ENCODE measurements around the gene LPP. TPM values are rescaled to one million over a fixed set of nuclear protein-coding genes. Genes with fewer than 3 reads are reported as not detected.

The LPP gene
- total RNA-seq, 4 donors from 2014 or later, result 1,872 to 3,079 (median 2,300) TPM

DNA sequence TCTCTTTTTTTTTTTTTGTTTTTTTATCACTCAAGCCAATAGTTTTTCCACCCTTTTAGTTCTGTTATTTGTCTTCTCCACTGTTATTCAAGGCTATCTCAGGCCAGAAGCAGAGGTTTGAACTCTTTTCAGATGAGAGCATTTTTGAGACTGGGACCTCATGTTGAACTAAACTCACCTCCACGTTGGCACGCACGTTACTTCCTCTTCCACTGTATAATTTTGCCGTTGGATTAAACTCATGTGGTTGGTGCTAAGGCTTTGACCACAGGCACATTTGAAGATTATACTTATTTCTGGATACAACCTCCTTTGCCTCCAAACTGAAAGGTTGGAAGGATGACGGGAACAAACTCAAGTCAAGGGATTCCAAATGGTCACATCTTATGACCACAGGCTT is 516.5 kb downstream of the LPP start:
- H3K36me3 ChIP-seq, result no peaks in the 10 kb centered on the region
- intact Hi-C loops (cut with DNase I), result no loop called here
- no peak for DNase-seq (ENCODE audit: extremely low spot score)
- H3K27me3 ChIP-seq, result no peaks in the 10 kb centered on the region
- peaks cover 15 to 64% (median 55%) of the 10 kb centered on the region in 4 donors for H3K4me1 ChIP-seq
- WGBS, result 90% methylated on average over 5 of the region's 5 CpGs
- H3K27ac ChIP-seq (replicated peaks in 1 of 4), result no peak overlapping the region
- no peak overlapping the region for H3K4me3 ChIP-seq
- no peaks in the 10 kb centered on the region for H3K9me3 ChIP-seq
- TF ChIP-seq POLR2AphosphoS5 (IDR thresholded peaks at IDR 0.05) (peak in 1 of 2 donors; percentile 26), POLR2A (IDR thresholded peaks at IDR 0.05; ENCODE audit: low read depth) (no peak)

DNA sequence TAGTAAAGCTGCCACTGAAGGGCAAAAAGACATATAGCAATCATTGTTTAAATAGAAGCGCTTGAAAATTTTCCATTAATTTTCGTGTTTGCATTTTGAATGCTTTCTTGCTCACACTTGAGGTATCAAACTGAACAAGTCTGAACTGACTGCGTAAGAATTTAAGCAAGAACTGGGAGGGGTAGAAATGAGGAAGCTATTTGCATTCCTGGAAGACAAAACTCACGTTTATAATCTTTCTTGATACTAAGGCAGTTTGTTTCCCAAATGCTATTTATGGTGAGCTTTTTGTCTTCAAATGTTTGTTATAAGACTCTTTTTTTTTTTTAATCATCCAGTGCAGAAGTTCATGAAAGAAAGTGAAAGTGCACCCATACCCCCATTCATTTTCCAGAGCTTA is 518.0 kb downstream of the LPP start:
- Histone ChIP-seq H3K4me3 (no peak overlapping the region), H3K27me3 (no peaks in the 10 kb centered on the region), H3K9me3 (no peaks in the 10 kb centered on the region), H3K27ac (replicated peaks in 1 of 4) (peak overlapping the region in 2 of 4 donors; percentile 45 to 46), H3K36me3 (no peaks in the 10 kb centered on the region), H3K4me1 (peaks cover 15 to 67% (median 55%) of the 10 kb centered on the region in 4 donors)
- TF ChIP-seq POLR2AphosphoS5 (IDR thresholded peaks at IDR 0.05) (no peak), POLR2A (IDR thresholded peaks at IDR 0.05; ENCODE audit: low read depth) (no peak), EP300 (IDR thresholded peaks at IDR 0.05) (no peak)
- TF ChIP-seq, protein P1, sequence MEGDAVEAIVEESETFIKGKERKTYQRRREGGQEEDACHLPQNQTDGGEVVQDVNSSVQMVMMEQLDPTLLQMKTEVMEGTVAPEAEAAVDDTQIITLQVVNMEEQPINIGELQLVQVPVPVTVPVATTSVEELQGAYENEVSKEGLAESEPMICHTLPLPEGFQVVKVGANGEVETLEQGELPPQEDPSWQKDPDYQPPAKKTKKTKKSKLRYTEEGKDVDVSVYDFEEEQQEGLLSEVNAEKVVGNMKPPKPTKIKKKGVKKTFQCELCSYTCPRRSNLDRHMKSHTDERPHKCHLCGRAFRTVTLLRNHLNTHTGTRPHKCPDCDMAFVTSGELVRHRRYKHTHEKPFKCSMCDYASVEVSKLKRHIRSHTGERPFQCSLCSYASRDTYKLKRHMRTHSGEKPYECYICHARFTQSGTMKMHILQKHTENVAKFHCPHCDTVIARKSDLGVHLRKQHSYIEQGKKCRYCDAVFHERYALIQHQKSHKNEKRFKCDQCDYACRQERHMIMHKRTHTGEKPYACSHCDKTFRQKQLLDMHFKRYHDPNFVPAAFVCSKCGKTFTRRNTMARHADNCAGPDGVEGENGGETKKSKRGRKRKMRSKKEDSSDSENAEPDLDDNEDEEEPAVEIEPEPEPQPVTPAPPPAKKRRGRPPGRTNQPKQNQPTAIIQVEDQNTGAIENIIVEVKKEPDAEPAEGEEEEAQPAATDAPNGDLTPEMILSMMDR (IDR thresholded peaks at IDR 0.05), result no peak
- 55% methylated on average over 4 of the region's 4 CpGs for whole genome bisulfite sequencing
- no peak for DNase-seq (ENCODE audit: extremely low spot score)
- intact Hi-C loops (cut with DNase I), result no loop called here

DNA sequence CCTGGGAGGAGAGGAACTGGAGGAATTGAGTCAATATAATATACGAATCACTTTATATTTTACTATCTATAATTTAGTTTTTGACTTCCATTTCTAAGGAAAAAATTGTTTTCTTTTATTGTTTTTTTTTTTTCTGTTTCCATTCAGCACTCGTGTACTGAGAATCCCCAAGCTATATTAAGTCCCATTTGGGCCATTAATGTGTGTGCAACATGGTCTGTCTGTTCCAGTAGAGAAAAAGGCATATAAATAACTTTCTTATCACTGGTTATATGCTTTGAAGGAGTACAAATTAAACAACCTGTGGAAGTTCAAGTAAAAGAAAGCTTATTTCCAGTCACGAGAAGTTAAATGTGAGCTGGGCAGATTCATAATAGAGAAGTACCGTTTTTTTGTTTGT is 518.9 kb downstream of the LPP start:
- Histone ChIP-seq H3K9me3 (no peaks in the 10 kb centered on the region), H3K27me3 (no peaks in the 10 kb centered on the region), H3K36me3 (no peaks in the 10 kb centered on the region), H3K4me3 (no peak overlapping the region), H3K4me1 (peaks cover 15 to 67% (median 58%) of the 10 kb centered on the region in 4 donors), H3K27ac (replicated peaks in 1 of 4) (peak overlapping the region in 2 of 4 donors; percentile 45 to 46)
- TF ChIP-seq POLR2A (IDR thresholded peaks at IDR 0.05; ENCODE audit: low read depth), result no peak
- TF ChIP-seq EP300 (IDR thresholded peaks at IDR 0.05), result no peak
- TF ChIP-seq POLR2AphosphoS5 (IDR thresholded peaks at IDR 0.05), result no peak
- TF ChIP-seq, protein P1 (IDR thresholded peaks at IDR 0.05), result no peak
- 61% methylated on average over 4 of the region's 4 CpGs for WGBS
- DNase-seq (ENCODE audit: extremely low spot score), result no peak
- intact Hi-C loops (cut with DNase I), result no loop called here

DNA sequence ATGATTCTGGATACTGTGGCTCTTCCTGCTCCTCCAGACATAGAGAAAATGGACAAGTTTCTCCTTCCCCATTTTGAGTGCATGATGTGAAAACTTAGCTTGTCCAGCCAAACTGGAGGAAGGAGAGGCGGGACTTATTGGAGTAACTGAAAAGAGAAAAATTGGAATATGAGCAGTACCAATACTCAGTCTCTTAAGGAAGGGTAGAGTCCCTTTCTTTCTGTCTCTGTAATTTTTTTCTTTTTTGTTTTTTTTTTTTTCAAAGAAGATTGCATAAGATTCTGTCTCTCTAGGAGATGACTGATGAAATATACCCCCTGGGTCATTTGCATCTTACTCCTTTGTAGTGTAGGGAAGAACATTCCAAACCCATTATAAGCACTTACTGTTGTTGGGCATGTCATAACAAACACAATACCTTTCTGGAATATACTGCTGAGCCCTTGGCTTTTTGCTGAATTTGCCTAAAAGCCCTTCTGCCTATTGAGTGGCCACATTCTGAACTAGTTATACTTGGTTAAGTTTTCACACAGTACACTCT is 519.8 kb downstream of the LPP start:
- intact Hi-C loops (cut with DNase I), result no loop called here
- Histone ChIP-seq H3K4me3 (no peak overlapping the region), H3K27ac (replicated peaks in 1 of 4) (peak overlapping the region; percentile 37 to 58 (median 50)), H3K9me3 (no peaks in the 10 kb centered on the region), H3K27me3 (no peaks in the 10 kb centered on the region), H3K4me1 (peaks cover 15 to 76% (median 66%) of the 10 kb centered on the region in 4 donors), H3K36me3 (no peaks in the 10 kb centered on the region)
- DNase-seq (ENCODE audit: extremely low spot score), result no peak
- TF ChIP-seq EP300 (IDR thresholded peaks at IDR 0.05) (no peak), POLR2A (IDR thresholded peaks at IDR 0.05; ENCODE audit: low read depth) (no peak), POLR2AphosphoS5 (IDR thresholded peaks at IDR 0.05) (no peak)
- TF ChIP-seq, protein P1 (IDR thresholded peaks at IDR 0.05), result no peak
- WGBS, result 93% methylated on average over 1 of the region's 1 CpG

DNA sequence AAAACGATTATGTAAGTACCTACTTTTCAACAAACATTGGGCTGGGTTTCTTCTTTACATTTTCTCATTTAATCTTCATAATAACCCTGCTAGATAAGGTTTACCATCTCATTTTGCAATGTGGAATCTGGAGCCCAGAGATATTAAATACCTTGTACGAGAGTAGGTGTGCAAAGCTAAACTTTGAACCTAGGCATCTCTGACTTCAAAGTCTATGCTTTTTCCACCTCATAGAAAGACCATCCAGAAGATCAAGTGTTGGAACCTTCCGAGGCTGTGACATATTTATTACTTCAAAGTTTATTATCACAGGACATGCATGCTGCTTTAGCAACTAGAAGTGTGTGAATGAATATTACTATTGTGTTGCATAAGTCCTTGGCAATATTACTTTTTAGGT is 520.6 kb downstream of the LPP start:
- DNase-seq (ENCODE audit: extremely low spot score), result no peak
- H3K36me3 ChIP-seq, result no peaks in the 10 kb centered on the region
- peaks cover 18 to 85% (median 74%) of the 10 kb centered on the region in 4 donors for H3K4me1 ChIP-seq
- no peaks in the 10 kb centered on the region for H3K27me3 ChIP-seq
- WGBS, result 45% methylated on average over 3 of the region's 3 CpGs
- intact Hi-C loops (cut with DNase I), result no loop called here
- no peaks in the 10 kb centered on the region for H3K9me3 ChIP-seq
- H3K27ac ChIP-seq (replicated peaks in 1 of 4), result peak overlapping the region in 3 of 4 donors; percentile 40 to 58 (median 46)
- H3K4me3 ChIP-seq, result no peak overlapping the region
- TF ChIP-seq, protein P1 (IDR thresholded peaks at IDR 0.05), result no peak
- no peak for TF ChIP-seq EP300 (IDR thresholded peaks at IDR 0.05)
- no peak for TF ChIP-seq POLR2A (IDR thresholded peaks at IDR 0.05; ENCODE audit: low read depth)
- no peak for TF ChIP-seq POLR2AphosphoS5 (IDR thresholded peaks at IDR 0.05)
